ENCODE results near the gene LCE3C.

Gene LCE3C

DNA sequence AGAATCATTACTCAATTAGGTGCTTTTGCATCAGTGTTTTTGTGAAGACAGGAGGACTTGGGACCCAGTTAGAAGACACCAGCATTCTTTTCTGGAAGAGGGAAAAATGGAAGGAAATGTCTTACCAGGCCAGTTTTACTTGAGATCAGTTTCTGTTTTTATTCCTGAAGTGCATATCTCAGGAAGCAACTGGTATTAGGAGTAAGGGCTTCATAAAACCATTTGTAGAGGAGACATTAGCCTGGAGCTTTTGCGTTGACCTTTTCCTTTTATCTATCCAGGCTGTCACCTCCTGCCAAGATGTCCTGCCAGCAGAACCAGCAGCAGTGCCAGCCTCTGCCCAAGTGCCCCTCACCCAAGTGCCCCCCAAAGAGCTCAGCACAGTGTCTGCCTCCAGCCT is 13.5 kb downstream of the LCE3C start, which contains the start of gene LCE3B:
Gene LCE3B, plus strand, starts transcription at position 301 of the 400 bp plus-strand sequence. Its CDS starts 0 bp downstream, at position 301.
- H3K4me2 ChIP-seq (ENCODE audit: low read length) = no peak within 1 kb of the TSS
- H3K9me3 ChIP-seq (ENCODE audit: low read length) = no peaks in the 10 kb centered on the region
- no peak for TF ChIP-seq EZH2 (IDR thresholded peaks at IDR 0.05; ENCODE audit: borderline replicate concordance, low read length)
- TF ChIP-seq, protein P1, sequence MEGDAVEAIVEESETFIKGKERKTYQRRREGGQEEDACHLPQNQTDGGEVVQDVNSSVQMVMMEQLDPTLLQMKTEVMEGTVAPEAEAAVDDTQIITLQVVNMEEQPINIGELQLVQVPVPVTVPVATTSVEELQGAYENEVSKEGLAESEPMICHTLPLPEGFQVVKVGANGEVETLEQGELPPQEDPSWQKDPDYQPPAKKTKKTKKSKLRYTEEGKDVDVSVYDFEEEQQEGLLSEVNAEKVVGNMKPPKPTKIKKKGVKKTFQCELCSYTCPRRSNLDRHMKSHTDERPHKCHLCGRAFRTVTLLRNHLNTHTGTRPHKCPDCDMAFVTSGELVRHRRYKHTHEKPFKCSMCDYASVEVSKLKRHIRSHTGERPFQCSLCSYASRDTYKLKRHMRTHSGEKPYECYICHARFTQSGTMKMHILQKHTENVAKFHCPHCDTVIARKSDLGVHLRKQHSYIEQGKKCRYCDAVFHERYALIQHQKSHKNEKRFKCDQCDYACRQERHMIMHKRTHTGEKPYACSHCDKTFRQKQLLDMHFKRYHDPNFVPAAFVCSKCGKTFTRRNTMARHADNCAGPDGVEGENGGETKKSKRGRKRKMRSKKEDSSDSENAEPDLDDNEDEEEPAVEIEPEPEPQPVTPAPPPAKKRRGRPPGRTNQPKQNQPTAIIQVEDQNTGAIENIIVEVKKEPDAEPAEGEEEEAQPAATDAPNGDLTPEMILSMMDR (IDR thresholded peaks at IDR 0.05; ENCODE audit: low read length) = no peak
- H4K20me1 ChIP-seq (ENCODE audit: insufficient read depth, low read length) = no peaks in the 10 kb centered on the region
- no peak within 1 kb of the TSS for H3K9ac ChIP-seq (ENCODE audit: low read length)
- H3K27ac ChIP-seq (ENCODE audit: low read depth, low read length, poor library complexity, severe bottlenecking) = no peak within 1 kb of the TSS
- no peaks in the 10 kb centered on the region for H3K27me3 ChIP-seq (ENCODE audit: insufficient read depth, low read length)
- H3K79me2 ChIP-seq (ENCODE audit: insufficient read depth, low read length) = no peaks in the 10 kb centered on the region
- no peak within 1 kb of the TSS for H3K4me3 ChIP-seq (ENCODE audit: low read depth, low read length, poor library complexity, severe bottlenecking)
- no peaks in the 10 kb centered on the region for H3K9me2 ChIP-seq (ENCODE audit: low read depth, low read length)
- H3K4me1 ChIP-seq (ENCODE audit: insufficient read depth, low read length, severe bottlenecking) = no peaks in the 10 kb centered on the region
- H3F3A ChIP-seq (ENCODE audit: insufficient read depth, low read length) = no peaks in the 10 kb centered on the region
- H2AFZ ChIP-seq (ENCODE audit: low read length) = no peak within 1 kb of the TSS
- H3K36me3 ChIP-seq (ENCODE audit: insufficient read depth, low read length) = no peaks in the 10 kb centered on the region

DNA sequence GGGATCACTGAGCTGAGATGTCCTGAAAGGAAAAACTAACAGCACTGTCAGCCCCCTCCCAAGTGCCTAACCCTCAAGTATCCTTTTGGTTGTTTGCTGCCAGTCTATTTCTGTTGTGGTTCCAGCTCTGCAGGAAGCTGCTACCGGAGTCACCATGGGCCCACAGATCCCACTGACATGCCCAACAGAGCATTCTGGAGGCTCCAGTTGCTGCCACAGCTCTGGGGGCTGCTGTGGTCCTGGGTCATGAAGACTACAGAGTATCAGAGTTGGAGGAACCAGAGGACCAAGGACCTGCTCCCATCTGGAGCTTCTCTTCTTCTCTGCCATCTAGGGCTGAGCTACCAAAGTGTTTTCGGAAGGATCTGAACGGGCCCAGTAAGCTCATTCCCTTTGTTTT is 22.0 kb downstream of the LCE3C start:
- Histone ChIP-seq H4K20me1 (ENCODE audit: insufficient read depth, low read length) (no peaks in the 10 kb centered on the region), H3K9me2 (ENCODE audit: low read depth, low read length) (no peaks in the 10 kb centered on the region), H3K27me3 (ENCODE audit: insufficient read depth, low read length) (no peaks in the 10 kb centered on the region), H3K9ac (ENCODE audit: low read length) (no peak overlapping the region), H3K4me1 (ENCODE audit: insufficient read depth, low read length, severe bottlenecking) (no peaks in the 10 kb centered on the region), H3K4me3 (ENCODE audit: low read depth, low read length, poor library complexity, severe bottlenecking) (no peak overlapping the region), H3K27ac (ENCODE audit: low read depth, low read length, poor library complexity, severe bottlenecking) (no peak overlapping the region), H3K36me3 (ENCODE audit: insufficient read depth, low read length) (no peaks in the 10 kb centered on the region), H3K79me2 (ENCODE audit: insufficient read depth, low read length) (no peaks in the 10 kb centered on the region), H2AFZ (ENCODE audit: low read length) (no peak overlapping the region), H3K9me3 (ENCODE audit: low read length) (no peaks in the 10 kb centered on the region), H3F3A (ENCODE audit: insufficient read depth, low read length) (no peaks in the 10 kb centered on the region), H3K4me2 (ENCODE audit: low read length) (no peak overlapping the region)
- no peak for TF ChIP-seq EZH2 (IDR thresholded peaks at IDR 0.05; ENCODE audit: borderline replicate concordance, low read length)
- TF ChIP-seq, protein P1 (IDR thresholded peaks at IDR 0.05; ENCODE audit: low read length) = no peak

DNA sequence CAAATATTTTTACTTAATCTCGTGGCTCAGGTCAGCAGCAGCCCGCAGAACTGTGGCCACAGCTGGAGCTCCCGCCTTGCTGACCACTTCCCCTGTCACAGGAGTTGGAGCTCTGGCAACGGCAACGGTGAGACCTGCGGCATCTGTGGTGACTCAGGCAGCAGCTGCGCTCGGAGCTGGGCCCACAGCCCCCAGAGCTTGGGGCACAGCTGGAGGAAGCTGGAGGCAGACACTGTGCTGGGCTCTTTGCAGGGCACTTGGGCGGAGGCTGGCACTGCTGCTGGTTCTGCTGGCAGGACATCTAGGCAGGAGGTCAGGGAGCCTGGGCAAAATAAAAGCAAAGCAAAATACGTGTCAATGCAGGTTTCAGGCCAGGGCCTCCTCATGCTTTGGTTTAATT is 22.8 kb downstream of the LCE3C start, which contains the start of gene LCE3A:
Gene LCE3A, minus strand, starts transcription at position 301 of the 400 bp plus-strand sequence. Its CDS starts 0 bp downstream, at position 301.
- Histone ChIP-seq H3K9me3 (ENCODE audit: low read length) (no peaks in the 10 kb centered on the region), H3F3A (ENCODE audit: insufficient read depth, low read length) (no peaks in the 10 kb centered on the region), H3K4me1 (ENCODE audit: insufficient read depth, low read length, severe bottlenecking) (no peaks in the 10 kb centered on the region), H4K20me1 (ENCODE audit: insufficient read depth, low read length) (no peaks in the 10 kb centered on the region), H3K9ac (ENCODE audit: low read length) (no peak within 1 kb of the TSS), H3K4me3 (ENCODE audit: low read depth, low read length, poor library complexity, severe bottlenecking) (no peak within 1 kb of the TSS), H3K36me3 (ENCODE audit: insufficient read depth, low read length) (no peaks in the 10 kb centered on the region), H3K27ac (ENCODE audit: low read depth, low read length, poor library complexity, severe bottlenecking) (no peak within 1 kb of the TSS), H3K9me2 (ENCODE audit: low read depth, low read length) (no peaks in the 10 kb centered on the region), H2AFZ (ENCODE audit: low read length) (no peak within 1 kb of the TSS), H3K27me3 (ENCODE audit: insufficient read depth, low read length) (no peaks in the 10 kb centered on the region), H3K4me2 (ENCODE audit: low read length) (no peak within 1 kb of the TSS), H3K79me2 (ENCODE audit: insufficient read depth, low read length) (no peaks in the 10 kb centered on the region)
- TF ChIP-seq, protein P1 (IDR thresholded peaks at IDR 0.05; ENCODE audit: low read length) = no peak
- no peak for TF ChIP-seq EZH2 (IDR thresholded peaks at IDR 0.05; ENCODE audit: borderline replicate concordance, low read length)

Data from OCI-LY1 (cell line).